SKM-1 (cell line): Measurements from ENCODE around the gene PCDHB12.

Source experiments
- DNase-seq: peaks from one replicate; lab custom pipeline; 2025; ENCODE audit not compliant: unreplicated experiment; lab: John Stamatoyannopoulos, UW

PCDHB12 gene

DNA sequence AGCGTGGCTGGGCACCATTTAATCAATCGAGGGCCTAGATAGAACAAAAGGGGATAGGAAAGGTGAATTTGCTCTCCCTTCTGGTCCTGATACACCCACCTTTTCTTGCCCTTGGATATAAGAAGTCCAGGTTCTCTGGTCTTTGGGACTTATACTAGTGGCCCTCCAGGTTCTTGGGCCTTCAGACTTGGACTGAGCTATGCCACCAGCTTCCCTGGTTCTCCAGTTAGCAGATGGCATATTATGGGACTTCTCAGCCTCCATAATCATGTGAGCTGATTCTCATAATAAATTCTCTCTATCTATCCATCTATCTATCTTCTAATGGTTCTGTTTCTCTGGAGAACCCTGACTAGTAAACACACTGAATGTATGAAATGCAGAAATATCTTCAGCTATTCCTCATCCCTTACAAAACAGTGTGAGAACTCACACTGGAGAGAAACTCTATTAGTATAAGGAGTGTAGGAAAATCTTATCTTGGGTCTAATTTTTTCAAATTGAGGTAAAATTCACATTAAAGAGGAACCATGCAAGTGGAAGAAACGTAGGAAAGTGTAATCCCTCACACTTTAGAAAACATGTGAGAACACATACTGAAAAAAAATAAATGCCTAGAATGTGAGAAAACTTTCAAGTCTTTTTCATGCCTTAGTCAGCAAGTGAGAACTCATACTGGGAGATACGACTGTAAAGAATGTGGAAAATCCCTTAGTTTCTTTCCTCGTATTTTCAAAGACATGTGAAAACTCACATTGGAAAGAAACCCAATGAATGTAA is 52.1 kb downstream of the PCDHB12 start:
- DNase-seq = no peak

DNA sequence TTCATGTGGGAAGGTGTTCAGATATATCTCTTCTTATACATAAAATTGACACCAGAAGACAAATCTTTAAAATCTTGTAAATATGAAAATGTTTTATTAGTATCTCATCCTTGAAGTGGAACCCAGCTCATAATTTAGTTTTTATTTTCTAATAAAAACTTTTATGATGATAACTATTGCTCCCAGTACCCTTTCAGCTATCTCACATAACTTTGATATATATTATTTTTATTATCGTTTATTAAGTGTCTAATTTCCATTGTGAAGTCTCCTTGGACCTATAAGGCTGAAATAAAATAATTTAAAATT is 52.7 kb downstream of the PCDHB12 start:
- no peak for DNase-seq
